GM10266 (cell line): ENCODE results near the gene GRM4.
A peak's percentile ranks its signal among the peaks of the same experiment; 100 is the strongest.

ENCODE experiments used
- DNase-seq: peaks from one replicate; pipeline ENCODE4 v3.0.0; 2012; ENCODE audit errors: extremely low spot score
- TF ChIP-seq, protein P1 (sequence below): IDR thresholded peaks from 2 replicates; pipeline ENCODE4 v1.5.1; 2012; ENCODE audit warnings: mild to moderate bottlenecking, low read depth; ENCODE audit not compliant: control insufficient read depth, insufficient read depth; ENCODE audit errors: missing control alignments

The GRM4 gene

DNA sequence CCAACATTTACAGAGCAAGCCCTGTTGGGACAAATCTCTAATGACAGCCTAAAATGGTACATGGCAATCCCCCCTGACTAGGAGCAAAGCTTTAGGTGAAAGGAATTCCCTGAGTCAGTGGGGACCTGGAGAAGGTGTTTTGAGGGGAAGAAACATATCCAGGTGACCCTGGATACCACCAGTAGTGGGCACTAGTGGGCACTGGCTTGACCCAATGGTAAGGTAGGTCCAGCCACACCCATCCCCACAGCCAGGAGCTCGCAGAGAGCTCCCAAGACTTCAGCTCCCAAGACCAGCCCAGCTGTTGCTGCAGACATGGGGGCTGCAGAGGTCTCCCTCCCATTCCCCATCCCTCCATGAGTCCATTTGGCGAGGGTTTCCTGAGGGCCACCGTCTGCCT, 19.5 kb downstream of the GRM4 start:
- DNase-seq: no peak
- TF ChIP-seq, protein P1, sequence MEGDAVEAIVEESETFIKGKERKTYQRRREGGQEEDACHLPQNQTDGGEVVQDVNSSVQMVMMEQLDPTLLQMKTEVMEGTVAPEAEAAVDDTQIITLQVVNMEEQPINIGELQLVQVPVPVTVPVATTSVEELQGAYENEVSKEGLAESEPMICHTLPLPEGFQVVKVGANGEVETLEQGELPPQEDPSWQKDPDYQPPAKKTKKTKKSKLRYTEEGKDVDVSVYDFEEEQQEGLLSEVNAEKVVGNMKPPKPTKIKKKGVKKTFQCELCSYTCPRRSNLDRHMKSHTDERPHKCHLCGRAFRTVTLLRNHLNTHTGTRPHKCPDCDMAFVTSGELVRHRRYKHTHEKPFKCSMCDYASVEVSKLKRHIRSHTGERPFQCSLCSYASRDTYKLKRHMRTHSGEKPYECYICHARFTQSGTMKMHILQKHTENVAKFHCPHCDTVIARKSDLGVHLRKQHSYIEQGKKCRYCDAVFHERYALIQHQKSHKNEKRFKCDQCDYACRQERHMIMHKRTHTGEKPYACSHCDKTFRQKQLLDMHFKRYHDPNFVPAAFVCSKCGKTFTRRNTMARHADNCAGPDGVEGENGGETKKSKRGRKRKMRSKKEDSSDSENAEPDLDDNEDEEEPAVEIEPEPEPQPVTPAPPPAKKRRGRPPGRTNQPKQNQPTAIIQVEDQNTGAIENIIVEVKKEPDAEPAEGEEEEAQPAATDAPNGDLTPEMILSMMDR: no peak

DNA sequence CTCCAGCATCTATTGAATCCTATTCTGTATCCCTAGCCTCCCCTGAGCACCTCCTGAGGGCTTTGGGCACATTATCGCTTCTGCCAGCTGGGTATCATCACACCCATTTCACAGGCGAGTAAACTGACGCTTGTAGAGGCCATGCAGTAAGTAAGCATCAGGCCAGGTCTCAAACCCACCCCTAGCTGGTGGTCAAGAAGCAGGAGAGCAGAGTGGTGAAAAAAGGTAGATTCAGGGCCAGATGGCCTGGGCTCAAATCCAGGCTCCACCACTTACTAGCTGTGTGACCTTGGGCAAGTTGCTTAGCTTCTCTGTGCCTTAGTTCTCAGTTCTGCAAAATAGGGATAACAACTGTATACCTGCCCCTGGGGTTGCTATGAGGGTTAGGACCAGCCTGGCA, 19.9 kb downstream of the GRM4 start:
- TF ChIP-seq, protein P1: no peak
- DNase-seq: no peak

DNA sequence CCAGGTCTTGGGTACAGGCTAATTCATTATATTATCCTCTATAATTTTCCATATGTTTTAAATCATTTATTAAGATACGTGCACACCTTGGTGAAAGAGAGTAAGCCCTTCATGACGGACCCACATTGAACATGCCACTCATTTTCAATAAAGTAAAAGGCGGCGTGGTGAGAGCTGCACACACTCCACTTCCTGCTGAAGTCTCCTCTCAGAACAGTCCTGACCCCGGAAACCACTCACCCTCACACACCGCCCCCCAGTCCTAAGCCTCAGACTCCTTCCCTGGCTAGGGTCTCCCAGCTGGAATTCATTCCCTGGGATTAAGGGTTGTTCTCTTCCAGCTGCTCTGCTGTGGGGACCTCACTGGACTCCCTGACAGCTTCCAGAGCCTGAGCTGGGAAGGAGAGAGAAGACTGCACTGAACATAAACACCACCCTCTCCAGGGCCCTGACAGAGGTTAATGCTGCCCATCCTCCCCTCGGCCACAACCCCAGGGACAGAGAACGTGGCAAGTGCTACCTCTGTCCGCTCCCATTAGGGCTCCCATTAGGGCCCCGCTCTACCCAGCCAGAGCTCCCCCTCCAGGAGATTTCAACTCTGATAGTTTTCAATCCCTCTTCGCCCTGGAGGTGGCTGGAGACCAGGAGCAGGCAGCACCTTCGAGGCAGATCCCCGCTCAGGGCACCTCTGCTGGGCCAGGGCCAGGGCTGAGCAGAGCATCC, 24.8 kb downstream of the GRM4 start:
- no peak for DNase-seq
- TF ChIP-seq, protein P1: no peak

DNA sequence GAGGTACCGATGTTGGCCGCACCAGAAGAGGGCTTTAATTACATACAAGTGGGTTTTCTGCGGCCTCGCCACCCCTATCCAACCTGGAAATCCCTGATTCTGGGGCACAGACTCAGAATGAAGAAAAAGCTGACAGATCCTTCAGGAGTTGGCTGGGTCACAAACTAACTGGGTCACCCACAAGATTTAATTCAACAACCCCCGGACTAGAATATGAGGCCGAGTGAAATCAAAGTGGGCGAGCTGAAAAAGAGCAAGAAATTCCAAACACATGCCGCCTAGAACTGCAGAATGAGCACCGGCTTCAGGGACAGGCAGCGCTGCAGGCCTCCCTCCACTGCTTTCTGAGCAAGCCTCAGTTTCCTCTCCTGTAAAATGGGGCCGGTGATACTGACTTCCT, 30.0 kb downstream of the GRM4 start:
- TF ChIP-seq, protein P1: no peak
- no peak for DNase-seq

DNA sequence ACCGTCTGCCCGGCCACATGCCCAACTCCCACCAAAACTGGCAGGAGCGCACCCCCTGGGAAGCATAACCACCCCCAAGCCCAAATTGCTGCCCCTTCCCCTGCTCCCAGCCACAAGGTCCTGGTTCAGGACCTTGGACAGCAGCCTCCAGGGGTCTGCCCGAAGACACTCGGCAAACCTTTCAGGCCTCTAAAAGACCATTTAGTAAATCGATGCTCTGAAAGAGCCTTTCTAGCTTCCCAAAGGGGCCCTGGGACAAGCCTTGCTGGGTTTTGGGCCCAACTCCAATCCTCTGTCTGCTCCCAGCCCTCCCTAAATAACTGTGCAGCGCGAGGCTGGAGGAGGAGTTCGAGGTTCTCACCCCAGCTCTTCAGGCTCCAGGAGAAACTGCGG, 30.5 kb downstream of the GRM4 start:
- TF ChIP-seq, protein P1: no peak
- peak; percentile 44 for DNase-seq

DNA sequence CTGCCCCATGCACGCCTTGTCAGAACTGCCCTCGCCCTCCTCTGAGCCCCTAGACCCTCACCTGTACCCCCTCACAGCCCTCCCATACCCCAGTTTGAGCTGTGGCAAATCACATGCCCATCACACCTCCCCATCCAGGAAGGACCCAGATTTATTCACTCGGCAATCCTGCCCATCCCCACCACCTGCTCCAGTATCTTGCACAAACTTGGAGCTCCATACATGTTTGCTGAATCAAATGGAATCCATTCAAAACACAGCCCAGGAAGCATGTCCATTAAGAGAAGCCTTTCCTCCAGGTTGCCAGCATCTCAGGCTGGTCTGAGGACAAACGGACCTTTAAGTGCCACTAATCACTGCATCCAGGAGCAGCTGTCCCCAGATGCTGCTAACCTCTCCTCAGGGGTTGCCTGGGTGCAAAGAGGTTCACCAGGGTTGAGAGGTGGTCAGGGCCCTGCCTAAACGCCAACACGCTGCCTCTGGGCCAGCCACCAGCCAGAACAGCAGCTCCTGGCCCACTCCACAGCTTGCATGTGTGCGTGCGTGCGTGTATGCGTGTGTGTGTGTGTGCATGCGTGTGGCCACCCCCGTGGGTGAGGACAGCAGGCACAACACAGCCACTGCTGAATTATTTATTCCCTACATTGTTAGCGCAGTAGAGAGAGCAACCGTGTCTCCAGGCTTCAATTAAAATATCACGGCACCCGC, 31.0 kb downstream of the GRM4 start:
- TF ChIP-seq, protein P1: no peak
- DNase-seq: no peak

DNA sequence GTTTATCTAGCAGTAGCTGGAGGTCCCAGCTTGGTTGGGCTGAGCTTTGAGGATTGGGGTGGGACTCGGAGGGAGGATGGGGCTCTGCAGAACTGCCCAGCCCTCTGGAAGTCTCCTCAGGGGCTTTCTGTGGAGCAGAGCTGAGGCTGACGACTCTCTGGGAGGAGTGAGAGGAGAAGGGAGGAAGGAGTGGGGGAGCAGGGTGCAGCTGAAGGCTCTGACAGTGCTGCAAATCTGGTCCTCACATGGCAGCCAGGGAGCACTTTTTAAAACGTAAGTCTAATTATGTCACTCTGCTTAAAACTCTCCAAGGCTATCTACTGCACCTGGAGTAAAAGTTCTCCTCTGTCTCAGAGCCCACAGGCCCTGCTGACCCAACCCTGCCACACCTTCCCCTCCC, 32.4 kb downstream of the GRM4 start:
- no peak for DNase-seq
- TF ChIP-seq, protein P1: no peak
